HG02885 (cell line): ENCODE results near the gene AURKB.
"Not testable (repeated sequence)": the region's sequence is repeated elsewhere in the genome, so short reads cannot be mapped to it uniquely, and the experiment has no call there.

Source experiments
- ATAC-seq: cut with Tn5 transposase; IDR thresholded peaks from one replicate; pipeline ENCODE4 v1.9.1; 2021; ENCODE audit warnings: mild to moderate bottlenecking; ENCODE audit not compliant: unreplicated experiment, poor library complexity

The AURKB gene

GRCh38 chr17:8225813-8226535 lies 15.6 kb upstream of the AURKB start:
- ATAC-seq: no peak

GRCh38 chr17:8224891-8225812 lies 14.8 kb upstream of the AURKB start:
- ATAC-seq: no peak

GRCh38 chr17:8223356-8224126 lies 13.2 kb upstream of the AURKB start:
- ATAC-seq: peak; percentile 11

- peak; percentile 36 for ATAC-seq
Observed at GRCh38 chr17:8222630-8223355, 12.4 kb upstream of the AURKB start.

GRCh38 chr17:8222380-8222629 lies 11.9 kb upstream of the AURKB start:
- peak; percentile 41 for ATAC-seq

- peak; percentile 44 for ATAC-seq
Observed at GRCh38 chr17:8221663-8222379, 11.4 kb upstream of the AURKB start.

- no peak for ATAC-seq
Observed at GRCh38 chr17:8220783-8221662, 10.6 kb upstream of the AURKB start.

- not testable (repeated sequence) for ATAC-seq
Observed at GRCh38 chr17:8214000-8214399, 3.6 kb upstream of the AURKB start.

- ATAC-seq: no peak
Observed at GRCh38 chr17:8212312-8213180, 2.2 kb upstream of the AURKB start.

GRCh38 chr17:8210761-8211458 lies 535 bp upstream of the AURKB start:
- peak; percentile 3 for ATAC-seq

GRCh38 chr17:8206536-8206935 lies 3.8 kb downstream of the AURKB start:
- no peak for ATAC-seq

GRCh38 chr17:8204761-8205555 lies 5.4 kb downstream of the AURKB start:
- ATAC-seq: no peak

GRCh38 chr17:8192070-8192815 lies 18.1 kb downstream of the AURKB start:
- peak; percentile 28 for ATAC-seq

GRCh38 chr17:8190506-8190905 lies 19.9 kb downstream of the AURKB start:
- no peak for ATAC-seq

GRCh38 chr17:8189711-8190477 lies 20.5 kb downstream of the AURKB start, which contains the start of gene BORCS6:
TSS of gene BORCS6 (minus strand) at chr17:8190180. CDS start at chr17:8190140, 40 bp downstream.
- ATAC-seq: peak; percentile 60
